Neutrophil (primary cell): Measurements from ENCODE around the gene BAZ2B.

Experiments
- H3K27ac ChIP-seq: fragments of 200-600 bp; sonication (generic); 2 replicates; pipeline ENCODE4 v1.5.1; 2016; ENCODE audit warnings: mild to moderate bottlenecking, moderate library complexity
- H3K27me3 ChIP-seq: fragments of 200-600 bp; sonication (generic); 2 replicates; pipeline ENCODE4 v1.6.0; 2016; ENCODE audit warnings: mild to moderate bottlenecking
- H3K36me3 ChIP-seq: fragments of 200-600 bp; sonication (generic); 2 replicates; pipeline ENCODE4 v1.5.1; 2017
- H3K4me1 ChIP-seq, 2 experiments: fragments of 200-600 bp in 1 of 2; sonication (generic) in 1 of 2; 1 replicate in 1 of 2; 2 replicates in 1 of 2; pipeline versions ENCODE4 v1.5.1 to v1.6.1; 2013 to 2016; ENCODE audit warnings: low read depth in 1 of 2, low read length in 1 of 2, mild to moderate bottlenecking in 1 of 2, moderate library complexity in 1 of 2; ENCODE audit not compliant: control insufficient read depth in 1 of 2, insufficient read depth in 1 of 2
- H3K4me3 ChIP-seq, 2 experiments: fragments of 200-600 bp in 1 of 2; sonication (generic) in 1 of 2; 1 replicate in 1 of 2; 2 replicates in 1 of 2; pipeline ENCODE4 v1.5.1; 2013 to 2016; ENCODE audit warnings: low read depth in 1 of 2, low read length in 1 of 2, mild to moderate bottlenecking in 1 of 2, moderate library complexity in 1 of 2
- H3K9me3 ChIP-seq: fragments of 200-600 bp; sonication (generic); 2 replicates; pipeline ENCODE4 v1.5.1; 2016
- TF ChIP-seq, protein P1 (sequence below): fragments of 200-600 bp; sonication (generic); IDR thresholded peaks from 2 replicates; pipeline ENCODE4 v1.5.1; 2016; ENCODE audit warnings: antibody characterized with exemption

BAZ2B gene

GRCh38 chr2:159555651-159556392, 60.5 kb downstream of the BAZ2B start:
- Histone ChIP-seq H3K36me3 (no peaks in the 10 kb centered on the region), H3K27me3 (no peaks in the 10 kb centered on the region), H3K4me1 (peaks cover 72 to 89% of the 10 kb centered on the region in 2 experiments), H3K9me3 (no peaks in the 10 kb centered on the region), H3K4me3 (peak overlapping the region in 1 of 2 experiments; percentile 15), H3K27ac (peak overlapping the region; percentile 82)
- TF ChIP-seq, protein P1, sequence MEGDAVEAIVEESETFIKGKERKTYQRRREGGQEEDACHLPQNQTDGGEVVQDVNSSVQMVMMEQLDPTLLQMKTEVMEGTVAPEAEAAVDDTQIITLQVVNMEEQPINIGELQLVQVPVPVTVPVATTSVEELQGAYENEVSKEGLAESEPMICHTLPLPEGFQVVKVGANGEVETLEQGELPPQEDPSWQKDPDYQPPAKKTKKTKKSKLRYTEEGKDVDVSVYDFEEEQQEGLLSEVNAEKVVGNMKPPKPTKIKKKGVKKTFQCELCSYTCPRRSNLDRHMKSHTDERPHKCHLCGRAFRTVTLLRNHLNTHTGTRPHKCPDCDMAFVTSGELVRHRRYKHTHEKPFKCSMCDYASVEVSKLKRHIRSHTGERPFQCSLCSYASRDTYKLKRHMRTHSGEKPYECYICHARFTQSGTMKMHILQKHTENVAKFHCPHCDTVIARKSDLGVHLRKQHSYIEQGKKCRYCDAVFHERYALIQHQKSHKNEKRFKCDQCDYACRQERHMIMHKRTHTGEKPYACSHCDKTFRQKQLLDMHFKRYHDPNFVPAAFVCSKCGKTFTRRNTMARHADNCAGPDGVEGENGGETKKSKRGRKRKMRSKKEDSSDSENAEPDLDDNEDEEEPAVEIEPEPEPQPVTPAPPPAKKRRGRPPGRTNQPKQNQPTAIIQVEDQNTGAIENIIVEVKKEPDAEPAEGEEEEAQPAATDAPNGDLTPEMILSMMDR: no peak

DNA sequence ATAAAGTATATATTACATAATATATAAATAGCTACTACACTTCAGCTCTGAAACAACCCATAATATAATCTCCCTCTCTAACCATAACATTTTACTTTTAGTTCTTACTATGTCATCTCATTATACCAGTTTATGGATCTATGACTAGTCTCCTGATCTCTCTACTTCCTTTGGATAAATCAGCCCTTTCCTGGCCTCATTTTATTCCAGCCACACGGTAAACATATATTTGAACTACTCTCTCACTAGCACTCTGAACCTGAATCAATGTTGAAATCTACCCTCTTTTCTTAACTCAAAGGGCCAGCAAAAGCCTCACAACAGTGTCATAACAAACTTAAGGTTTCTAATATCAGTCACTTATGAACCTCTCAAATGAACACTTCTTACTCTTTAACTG, 62.6 kb downstream of the BAZ2B start:
- peak overlapping the region; percentile 82 for H3K27ac ChIP-seq
- H3K4me3 ChIP-seq: no peak overlapping the region
- no peaks in the 10 kb centered on the region for H3K9me3 ChIP-seq
- peaks cover 62 to 86% of the 10 kb centered on the region in 2 experiments for H3K4me1 ChIP-seq
- no peaks in the 10 kb centered on the region for H3K36me3 ChIP-seq
- no peaks in the 10 kb centered on the region for H3K27me3 ChIP-seq
- TF ChIP-seq, protein P1: no peak

DNA sequence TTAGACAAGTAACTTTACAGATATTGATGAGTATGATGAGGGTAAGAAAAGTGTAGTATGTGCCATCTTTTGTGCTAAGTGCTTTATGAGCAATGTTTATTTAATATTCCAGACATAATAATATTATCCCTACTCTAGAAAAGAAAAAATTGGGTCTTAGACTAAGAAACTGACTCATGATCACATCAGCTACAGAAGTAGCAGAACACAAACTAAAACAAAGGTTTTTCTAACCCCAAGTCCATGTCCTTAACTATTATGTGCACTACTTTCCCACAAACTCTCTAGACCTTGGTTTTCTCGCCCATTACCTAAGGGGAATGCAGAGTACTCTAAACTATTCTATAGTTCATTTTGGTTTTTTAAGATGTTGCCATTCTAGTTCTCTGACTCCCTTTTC, 64.5 kb downstream of the BAZ2B start:
- H3K36me3 ChIP-seq: no peaks in the 10 kb centered on the region
- no peak overlapping the region for H3K4me3 ChIP-seq
- peaks cover 46 to 70% of the 10 kb centered on the region in 2 experiments for H3K4me1 ChIP-seq
- TF ChIP-seq, protein P1: no peak
- peak overlapping the region; percentile 59 for H3K27ac ChIP-seq
- no peaks in the 10 kb centered on the region for H3K27me3 ChIP-seq
- H3K9me3 ChIP-seq: no peaks in the 10 kb centered on the region

DNA sequence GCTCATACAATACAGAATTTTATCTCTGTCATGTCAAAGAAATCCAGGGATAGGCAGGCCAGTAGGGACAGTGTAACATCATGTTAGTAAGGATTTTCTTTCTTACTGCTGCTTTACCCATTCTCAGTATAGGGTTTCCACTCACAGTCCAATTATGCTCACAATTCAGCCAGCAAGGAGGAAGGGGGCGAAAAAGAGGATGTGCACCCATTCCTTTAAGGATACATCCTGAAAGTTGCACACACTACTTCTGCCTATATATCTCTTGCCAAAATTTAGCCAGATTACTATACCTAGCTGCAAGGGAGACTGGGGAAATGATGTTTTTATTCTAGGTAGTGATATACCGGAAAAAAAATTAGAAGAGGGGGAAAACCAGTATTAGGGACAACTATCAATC, 66.1 kb downstream of the BAZ2B start:
- Histone ChIP-seq H3K36me3 (no peaks in the 10 kb centered on the region), H3K4me1 (peaks cover 31 to 56% of the 10 kb centered on the region in 2 experiments), H3K27me3 (no peaks in the 10 kb centered on the region), H3K4me3 (no peak overlapping the region), H3K9me3 (no peaks in the 10 kb centered on the region), H3K27ac (peak overlapping the region; percentile 47)
- TF ChIP-seq, protein P1: no peak

GRCh38 chr2:159549234-159549633, 67.1 kb downstream of the BAZ2B start:
- no peaks in the 10 kb centered on the region for H3K36me3 ChIP-seq
- TF ChIP-seq, protein P1: no peak
- no peaks in the 10 kb centered on the region for H3K9me3 ChIP-seq
- H3K27ac ChIP-seq: peak overlapping the region; percentile 67
- no peak overlapping the region for H3K4me3 ChIP-seq
- peaks cover 21 to 53% of the 10 kb centered on the region in 2 experiments for H3K4me1 ChIP-seq
- no peaks in the 10 kb centered on the region for H3K27me3 ChIP-seq
